Sigmoid colon (tissue), 4 donors: ENCODE results near the gene TRUB1.

ENCODE experiments used
- CTCF ChIP-seq, 4 experiments: fragments of 450-650 bp in 3 of 4; fragments of 200-600 bp in 1 of 4; IDR thresholded peaks; one replicate each; pipeline ENCODE4 v1.5.1; 2016 to 2019; ENCODE audit warnings: antibody characterized with exemption in 4 of 4, mild to moderate bottlenecking in 3 of 4, moderate library complexity in 2 of 4
- EP300 ChIP-seq, 4 donors: sonication (generic); formaldehyde crosslinking; IDR thresholded peaks; one replicate each; pipeline ENCODE4 v1.6.1; 2017; ENCODE audit warnings: antibody characterized with exemption in 4 of 4
- POLR2A ChIP-seq, 2 donors: fragments of 450-650 bp; IDR thresholded peaks; one replicate each; pipeline ENCODE4 v1.6.1; 2016; ENCODE audit warnings: antibody characterized with exemption in 2 of 2, mild to moderate bottlenecking in 2 of 2, moderate library complexity in 2 of 2

DNA sequence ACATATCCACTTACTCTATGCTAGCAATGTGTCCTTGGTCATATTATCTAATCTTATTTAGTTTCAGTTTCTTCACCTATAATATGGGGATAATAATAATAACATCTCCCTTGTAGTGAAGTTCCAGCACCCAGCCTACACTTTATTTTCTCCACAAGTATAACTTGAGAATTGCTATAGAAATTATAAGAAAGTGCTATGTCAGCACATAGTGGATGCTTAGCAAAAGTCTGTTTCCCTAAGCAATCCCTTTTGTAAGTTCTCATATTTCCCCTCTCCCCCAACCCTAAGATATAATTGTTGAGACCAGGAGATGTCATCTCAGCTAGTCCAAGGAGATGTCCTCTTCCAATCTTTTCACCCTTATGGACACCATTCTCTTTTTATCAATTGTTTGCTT, 5.8 kb upstream of the TRUB1 start:
- TF ChIP-seq EP300 (IDR thresholded peaks at IDR 0.05), result no peak
- TF ChIP-seq CTCF (IDR thresholded peaks at IDR 0.05), result no peak
- TF ChIP-seq POLR2A (IDR thresholded peaks at IDR 0.05), result no peak
